ENCODE data around the gene FRS3.

DNA sequence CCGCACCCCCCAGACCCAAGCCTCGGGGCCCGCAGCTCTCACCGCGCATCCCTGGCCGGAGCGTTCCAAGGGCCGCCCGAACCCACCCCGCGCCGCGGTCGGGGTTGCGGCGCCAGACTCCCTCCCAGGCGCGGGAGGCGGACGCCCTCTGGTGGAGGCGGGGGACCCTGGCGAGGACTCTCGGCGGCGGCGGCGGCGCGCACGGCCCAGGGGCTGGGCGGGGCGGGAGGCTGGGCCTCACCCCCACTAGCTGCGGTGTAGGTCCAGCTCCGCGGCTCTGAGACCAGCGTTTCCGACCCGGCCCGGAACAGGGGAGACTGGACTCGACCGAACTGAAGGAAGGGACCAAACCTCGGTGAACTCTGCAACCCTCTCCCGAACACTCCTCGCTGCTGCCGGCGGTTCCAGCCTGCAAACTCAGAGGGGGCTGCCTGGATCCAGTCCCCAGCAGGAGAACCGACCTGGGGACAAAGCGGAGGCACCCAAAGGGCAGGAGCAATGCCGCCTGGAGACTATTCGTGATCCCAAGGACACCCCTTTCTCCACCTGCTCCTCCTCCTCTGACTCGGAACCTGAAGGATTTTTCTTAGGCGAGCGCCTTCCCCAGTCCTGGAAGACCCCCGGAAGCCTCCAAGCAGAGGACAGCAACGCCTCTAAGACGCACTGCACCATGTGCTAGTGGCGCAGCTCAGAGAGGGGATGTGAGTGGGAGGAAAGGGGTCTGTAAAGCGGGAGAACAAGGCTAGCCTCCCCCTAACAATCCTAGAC lies 6.9 kb upstream of the FRS3 start:
- TF ChIP-seq, protein P1, sequence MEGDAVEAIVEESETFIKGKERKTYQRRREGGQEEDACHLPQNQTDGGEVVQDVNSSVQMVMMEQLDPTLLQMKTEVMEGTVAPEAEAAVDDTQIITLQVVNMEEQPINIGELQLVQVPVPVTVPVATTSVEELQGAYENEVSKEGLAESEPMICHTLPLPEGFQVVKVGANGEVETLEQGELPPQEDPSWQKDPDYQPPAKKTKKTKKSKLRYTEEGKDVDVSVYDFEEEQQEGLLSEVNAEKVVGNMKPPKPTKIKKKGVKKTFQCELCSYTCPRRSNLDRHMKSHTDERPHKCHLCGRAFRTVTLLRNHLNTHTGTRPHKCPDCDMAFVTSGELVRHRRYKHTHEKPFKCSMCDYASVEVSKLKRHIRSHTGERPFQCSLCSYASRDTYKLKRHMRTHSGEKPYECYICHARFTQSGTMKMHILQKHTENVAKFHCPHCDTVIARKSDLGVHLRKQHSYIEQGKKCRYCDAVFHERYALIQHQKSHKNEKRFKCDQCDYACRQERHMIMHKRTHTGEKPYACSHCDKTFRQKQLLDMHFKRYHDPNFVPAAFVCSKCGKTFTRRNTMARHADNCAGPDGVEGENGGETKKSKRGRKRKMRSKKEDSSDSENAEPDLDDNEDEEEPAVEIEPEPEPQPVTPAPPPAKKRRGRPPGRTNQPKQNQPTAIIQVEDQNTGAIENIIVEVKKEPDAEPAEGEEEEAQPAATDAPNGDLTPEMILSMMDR (IDR thresholded peaks at IDR 0.05 in 2 of 3, conservative IDR thresholded peaks at IDR 0.05 in 1 of 3; ENCODE audit: borderline replicate concordance in 1 of 3, insufficient read depth in 1 of 3, low read depth in 2 of 3, low read length in 2 of 3) = peak in 2 of 3 experiments; percentile 61 to 75; a peak in 4 of 6 replicates
- TF ChIP-seq YY1 (IDR thresholded peaks at IDR 0.05; ENCODE audit: extremely low read depth, insufficient replicate concordance, low read depth, low read length) = no peak
